Stimulated activated CD4-positive, alpha-beta T cell treated with anti-CD3 and anti-CD28 coated beads, TNF-alpha, amount 100 ng/mL, for 1 hour (primary cell): ENCODE measurements around the gene CMTM8.

Experiments
- DNase-seq, 3 donors: peaks; one replicate each; pipeline ENCODE4 v3.0.0-alpha.2; 2020; ENCODE audit warnings: low read depth in 3 of 3, low spot score in 1 of 3

Gene CMTM8

DNA sequence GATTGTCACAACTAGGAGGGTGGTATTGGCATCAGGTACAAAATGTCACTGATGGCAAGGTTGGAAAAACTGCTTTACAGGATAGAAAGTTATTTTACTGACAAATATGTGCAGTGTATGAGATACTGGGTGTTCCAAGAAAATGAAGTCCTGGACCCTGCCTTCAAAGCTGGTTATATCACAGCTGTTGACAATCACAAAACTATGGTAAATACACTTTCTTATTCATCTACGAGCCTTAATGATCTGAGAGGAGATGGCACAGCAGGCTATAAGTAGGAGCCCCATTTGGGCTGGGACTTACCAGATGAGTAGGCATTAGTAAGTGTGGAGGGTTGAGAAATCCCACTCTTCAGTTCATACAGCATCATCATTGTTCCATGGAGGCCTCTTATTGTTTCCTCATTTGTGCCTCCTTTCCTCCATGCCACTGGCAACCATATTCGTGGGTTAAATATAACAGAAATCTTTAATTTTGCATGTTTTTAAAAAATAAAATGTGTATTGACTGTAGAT lies 66.9 kb downstream of the CMTM8 start:
- DNase-seq = no peak

DNA sequence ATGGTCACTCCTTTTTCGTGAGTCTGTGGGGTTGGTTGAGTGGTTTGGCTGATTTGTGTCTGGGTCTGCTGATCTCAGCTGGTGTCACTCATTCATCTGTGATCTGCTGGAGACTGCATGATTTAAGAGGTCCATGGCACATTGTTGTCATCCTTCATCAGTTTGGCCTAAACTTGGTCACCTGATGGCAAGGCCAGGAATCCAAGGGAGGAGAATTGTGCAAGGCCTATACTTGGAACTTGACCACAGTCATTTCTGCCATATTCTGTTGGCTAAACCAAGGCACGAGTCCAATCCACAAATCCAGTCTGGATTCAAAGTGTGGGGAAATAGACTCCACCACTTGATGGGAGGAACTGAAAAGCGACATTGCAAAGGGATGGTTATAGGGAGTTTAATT lies 67.6 kb downstream of the CMTM8 start:
- no peak for DNase-seq

DNA sequence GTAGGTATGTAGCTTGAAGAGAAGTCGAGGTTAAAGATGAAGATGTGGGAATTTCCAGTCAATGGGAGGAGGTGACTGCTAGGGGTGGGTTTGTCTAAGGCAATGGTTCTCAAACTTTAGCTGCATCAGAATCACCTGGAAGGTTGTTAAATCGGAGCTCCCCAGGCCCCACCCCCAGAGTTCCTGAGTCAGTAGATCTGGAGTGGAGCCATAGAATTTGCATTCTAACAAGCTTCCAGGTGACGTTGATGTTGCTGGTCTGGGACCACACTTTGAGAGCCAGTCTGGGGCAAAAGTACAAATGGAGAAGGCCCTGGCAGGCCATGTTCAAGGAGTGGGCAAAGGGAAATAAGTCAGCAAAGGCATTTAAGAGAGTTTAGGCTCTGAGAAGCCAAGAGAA lies 69.1 kb downstream of the CMTM8 start:
- DNase-seq = no peak

DNA sequence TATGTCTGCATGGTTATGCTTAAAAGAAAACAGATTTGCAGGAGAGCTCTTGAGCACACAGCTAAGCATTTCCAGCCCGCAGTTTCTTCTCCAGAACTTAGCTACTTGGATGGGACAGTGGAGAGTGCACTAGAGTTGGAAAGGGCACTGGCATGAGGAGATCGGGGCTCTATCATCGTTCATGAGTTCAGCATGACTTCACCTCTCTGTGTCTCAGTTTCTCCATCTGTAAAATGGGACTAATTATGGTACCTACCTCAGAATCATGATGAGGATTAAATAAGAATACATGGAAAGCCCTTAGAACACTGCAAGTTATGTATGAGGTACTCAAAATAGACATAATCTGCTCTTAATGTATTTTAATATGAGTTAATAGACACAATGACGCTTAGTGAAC lies 69.9 kb downstream of the CMTM8 start:
- DNase-seq = no peak

DNA sequence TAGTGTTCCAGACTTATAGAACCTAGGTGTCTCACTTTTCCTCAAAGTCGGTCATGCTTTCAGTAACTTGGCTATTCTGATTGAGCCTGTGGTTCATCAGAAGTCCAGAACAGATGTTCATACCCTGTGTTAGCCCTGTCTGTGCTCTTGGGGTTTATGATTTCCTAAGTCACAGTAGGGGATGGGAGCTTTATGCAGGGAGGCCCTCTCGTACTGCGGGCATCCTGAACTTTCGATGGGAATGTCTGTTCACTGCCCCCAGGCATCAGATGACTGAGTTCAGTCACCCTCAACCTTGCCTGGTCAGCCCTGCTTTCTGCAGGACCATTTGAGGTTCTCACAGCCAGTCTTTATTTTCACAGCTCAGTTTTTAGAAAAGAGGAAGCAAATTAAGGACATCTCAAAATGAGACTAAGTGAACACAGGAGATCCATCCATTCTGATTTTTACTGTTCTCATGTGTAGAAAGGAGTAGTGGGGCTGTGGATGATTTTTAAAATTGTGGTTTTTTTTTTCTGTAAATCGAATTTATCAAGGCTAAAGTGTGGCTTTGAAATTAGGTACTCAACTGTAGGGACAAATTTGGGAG lies 71.3 kb downstream of the CMTM8 start:
- DNase-seq = no peak

DNA sequence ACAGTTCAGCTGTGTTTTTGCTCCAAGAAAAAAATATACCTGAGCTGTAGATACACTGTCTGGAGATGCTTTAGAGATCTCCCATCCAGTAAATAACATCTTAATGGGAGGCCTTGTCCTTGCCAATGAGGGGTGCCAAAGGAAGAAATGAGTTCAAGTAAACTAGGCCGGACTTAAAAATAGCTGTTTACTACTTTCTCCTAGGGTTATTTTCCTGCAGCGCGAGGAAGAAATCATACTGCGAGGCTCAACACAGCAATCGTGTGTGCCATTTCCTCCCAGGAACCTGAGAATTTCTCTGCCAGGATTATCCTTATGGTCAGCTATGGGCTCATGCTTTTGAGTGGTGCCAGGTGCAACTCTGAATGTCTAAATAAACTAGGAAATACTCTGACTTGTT lies 71.9 kb downstream of the CMTM8 start:
- no peak for DNase-seq

DNA sequence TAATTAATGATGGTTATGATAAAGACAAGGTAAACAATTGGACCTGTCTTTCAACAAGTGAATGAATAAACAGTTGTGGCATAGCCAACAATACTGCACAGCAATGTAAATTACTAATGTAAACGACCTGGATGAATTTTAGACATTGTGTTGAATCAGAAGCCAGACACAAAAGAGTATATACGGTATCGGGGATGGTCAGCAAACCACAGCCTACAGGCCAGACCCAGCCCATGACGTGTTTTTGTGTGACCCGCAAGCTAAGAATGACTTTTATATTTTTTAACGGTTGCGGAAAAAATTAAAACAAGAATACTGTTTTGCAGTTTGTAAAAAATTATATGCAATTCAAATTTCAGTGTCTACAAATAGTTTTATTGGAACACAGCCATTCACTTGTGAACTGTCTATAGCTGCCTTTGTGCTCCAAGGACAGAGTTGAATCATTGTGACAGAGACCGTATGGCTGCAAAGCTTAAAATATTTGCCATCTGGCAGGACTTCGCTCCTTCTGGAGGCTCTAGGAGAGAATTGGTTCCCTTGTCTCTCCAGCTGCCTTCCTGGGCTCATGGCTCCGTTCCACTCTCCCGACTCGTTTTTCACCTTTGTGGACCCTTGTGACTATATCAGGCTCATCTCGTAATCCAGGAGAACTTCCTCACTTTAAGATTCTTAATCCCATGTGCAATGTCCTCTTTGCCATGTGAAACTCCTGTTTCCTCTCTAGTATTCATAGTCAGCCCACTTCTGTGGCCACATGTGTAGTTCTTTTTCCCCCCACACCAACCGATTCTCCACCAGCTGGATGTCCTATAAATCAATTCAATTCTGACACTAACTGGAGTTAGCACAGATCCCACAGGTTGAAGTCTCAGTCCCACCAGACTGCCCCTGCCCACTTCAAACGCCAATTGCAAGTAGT lies 72.7 kb downstream of the CMTM8 start:
- DNase-seq = no peak

DNA sequence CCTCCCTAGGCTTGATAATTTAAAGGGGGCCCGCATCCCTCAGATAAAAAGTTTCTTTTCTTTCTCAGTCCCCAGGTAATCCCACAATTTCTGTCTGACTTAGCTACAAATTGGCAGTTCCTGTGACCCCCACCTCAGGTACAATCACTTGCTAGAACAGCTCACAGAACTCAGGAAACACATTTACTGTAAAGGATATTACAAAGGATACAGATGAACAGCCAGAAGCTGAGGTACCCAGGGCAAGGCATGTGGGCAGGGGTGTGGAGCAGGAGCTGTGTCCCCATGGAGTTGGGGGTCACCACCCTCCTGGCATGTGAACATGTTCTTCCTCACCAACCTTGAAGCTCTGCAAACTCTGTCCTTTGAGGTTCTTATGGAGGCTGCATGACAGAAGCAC lies 73.8 kb downstream of the CMTM8 start:
- no peak for DNase-seq

DNA sequence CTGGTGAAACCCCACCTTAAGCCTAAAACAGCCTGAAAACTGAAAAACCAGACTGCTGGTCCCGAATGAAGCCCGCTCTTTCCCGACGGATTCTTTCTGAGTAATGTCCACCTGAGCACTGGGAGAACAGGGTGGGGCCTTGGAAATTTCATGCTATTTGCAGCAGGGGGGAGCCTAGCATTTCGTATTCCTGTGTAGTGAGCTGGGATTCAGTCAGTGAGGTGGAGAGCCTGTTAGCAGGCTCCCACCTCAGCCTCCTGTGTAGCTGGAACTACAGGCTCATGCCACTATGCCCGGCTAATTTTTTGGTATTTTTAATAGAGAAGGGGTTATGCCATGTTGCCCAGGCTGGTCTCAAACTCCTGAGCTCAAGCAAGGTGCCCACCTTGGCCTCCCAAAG lies 74.7 kb downstream of the CMTM8 start:
- DNase-seq = no peak

DNA sequence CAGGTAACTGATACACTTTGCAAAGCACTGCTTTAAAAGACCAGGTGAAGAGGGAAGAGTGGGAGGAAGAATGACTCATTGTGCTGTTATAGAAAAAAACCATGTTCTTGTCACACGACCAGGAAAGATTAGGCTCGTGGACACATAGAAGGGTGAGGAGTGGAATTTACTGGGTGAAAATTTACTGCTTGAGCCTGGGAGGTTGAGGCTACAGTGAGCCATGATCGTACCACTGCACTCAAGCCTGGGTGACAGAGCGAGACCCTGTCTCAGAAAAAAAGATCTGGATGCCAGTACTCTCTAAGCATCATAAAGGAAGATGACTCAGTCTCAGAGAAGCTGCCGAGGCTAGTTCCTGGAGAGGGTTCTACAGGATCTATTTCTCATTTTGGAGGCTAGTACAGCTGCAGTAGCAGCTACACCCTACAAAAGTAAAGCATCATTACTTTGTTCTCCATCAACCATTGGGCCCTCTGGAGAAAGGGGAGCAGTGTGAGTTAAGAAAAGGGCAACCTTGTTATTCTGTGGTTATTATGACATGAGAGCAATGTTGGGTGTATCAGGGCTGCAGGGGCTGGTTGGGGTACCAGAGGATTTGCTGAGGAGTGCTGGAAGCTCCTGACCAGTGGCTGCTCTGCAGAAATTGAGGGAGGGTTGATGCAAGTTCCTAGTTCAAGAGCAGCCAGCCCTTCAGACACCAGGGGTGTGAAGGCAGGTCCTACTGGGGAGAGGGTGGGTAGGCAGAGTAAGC lies 75.4 kb downstream of the CMTM8 start:
- no peak for DNase-seq

DNA sequence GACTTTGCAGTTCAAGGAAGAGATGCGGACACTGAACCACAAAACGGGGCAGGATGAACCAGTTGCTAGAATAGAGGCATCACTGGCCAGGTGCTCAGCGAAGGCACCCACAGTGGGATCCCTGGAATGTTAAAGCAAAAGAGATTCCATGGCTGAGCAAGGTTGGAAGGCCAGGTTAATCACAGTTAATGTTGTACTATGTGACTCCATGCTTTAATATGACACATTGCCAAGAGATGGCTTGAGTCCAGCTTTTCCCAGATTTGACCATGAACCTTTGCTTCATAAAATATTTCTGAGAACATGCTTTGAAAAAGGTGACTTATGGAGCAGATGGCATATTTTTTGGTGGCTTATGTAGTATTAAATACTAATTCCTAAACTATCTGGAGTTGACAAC lies 77.0 kb downstream of the CMTM8 start:
- DNase-seq = no peak

DNA sequence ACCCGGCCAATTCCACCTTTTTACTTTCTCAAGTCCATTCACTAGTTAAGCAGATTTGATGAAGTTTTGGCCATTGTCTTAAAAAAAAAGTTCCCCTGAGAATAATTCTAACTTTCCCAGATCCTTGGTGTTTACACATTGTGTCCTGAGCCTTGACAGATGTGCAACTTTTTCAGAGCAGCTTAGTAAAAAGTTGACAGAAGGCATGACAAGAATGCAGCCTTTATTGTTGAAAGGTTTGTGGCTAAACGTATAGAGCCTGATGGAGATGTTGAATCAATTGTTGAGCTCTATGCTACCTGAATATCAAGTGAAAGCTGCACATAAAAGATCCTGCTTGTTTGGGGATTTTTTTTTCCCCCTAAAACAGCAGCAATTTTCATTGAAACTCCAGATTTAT lies 77.8 kb downstream of the CMTM8 start:
- no peak for DNase-seq

DNA sequence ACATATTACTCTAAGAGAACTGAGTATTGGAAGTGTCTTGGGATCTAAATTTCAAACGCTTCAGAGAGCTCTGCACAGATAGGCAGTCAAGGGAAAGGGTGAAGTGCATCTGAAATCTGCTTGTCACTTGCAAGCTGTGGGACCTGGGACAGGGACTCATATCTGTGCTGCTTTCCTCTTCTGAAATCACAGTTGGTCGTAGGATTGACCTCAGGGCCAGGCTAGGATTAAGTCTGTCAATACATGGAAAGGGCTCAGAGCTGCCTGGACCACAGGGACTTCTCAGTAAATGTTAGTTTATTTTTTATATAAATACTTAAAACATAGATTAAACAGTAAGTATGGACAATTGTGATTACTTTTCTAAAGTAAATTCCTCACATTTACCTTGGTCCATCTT lies 78.5 kb downstream of the CMTM8 start:
- DNase-seq = no peak

DNA sequence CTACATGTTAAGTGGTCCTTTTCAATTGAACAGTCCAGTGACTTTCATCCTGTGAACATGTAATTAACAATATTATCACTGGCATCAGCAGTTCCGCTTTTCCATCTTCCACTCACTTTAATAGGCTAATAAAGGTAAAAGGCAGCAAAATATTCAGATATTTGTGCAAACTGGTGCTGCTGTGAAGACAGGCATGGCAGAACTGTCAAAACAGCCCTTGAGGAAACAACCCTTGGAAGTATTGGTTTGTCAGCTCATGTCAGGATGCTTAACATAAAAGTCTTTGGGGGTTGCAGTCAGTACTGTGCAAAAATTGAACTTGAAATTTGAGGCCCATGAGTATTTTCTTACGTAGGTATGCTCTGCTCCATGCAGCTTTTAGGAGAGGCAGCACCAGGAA lies 81.1 kb downstream of the CMTM8 start:
- no peak for DNase-seq

DNA sequence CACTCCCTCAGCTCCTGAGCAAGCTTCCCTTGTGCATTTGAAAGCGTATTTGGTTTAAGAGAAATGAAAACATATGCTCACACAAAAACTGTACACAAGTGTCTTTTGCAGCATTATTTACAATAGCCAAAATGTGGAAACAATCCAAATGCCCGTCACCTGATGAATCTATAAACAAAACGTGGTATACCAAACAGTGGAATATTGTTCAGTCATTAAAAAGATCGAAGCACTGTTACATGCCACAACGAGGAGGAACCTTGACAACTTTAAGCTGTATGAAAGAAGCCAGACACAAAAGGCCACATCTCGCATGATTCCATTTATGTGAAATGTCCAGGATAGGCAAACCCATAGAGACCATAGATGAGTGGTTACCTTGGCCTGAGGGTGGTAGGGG lies 81.6 kb downstream of the CMTM8 start:
- no peak for DNase-seq

DNA sequence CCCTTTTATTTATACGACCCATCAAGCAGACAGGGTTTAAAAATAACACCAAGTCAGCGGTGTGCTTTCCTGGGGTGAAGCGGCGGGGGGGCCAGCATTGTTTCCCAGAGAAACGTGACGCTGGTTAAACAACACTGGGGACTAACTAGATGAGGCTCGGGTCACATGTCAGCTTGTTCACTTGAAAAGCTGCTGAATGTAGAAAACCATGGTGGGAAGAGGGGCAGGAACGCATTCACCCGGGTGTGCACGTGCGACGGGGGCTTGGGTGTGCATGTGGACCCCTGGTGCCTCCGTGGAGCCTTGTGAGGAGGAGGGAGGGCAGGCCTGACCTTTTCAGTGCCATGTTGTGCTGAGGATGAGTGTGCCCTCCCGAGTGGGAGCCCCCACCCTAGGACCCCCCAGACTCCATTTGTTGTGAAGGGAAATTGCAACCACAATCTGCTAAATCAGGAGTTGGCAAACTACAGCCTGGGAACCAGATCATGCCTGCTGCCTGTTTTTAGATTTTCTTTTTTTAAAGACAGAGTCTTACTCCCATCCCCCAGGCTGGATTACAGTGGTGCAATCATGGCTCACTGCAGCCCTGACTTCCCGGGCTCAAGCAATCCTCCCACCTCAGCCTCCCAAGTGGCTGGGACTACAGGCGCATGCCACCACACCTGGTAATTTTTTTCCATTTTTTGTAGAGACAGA lies 82.8 kb downstream of the CMTM8 start:
- DNase-seq = no peak

DNA sequence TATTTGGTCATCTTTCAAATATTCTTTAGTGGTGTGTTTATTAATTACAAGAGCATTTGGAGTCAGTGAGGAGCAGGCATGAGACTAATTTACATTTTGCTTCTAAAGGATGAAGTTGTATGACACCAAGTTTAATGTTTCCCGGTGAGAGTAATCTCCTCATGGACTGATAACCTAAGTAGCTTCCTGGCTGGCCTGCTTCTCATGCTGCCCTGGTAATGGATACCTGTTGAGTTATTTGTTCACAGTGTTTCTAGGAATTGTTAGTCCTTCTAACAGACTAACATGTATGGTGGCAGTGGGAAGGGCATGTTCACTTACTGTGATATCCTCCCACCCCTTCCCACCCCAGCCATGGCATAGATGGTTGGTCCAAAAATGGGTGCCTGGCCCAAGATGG lies 83.8 kb downstream of the CMTM8 start:
- DNase-seq = no peak

DNA sequence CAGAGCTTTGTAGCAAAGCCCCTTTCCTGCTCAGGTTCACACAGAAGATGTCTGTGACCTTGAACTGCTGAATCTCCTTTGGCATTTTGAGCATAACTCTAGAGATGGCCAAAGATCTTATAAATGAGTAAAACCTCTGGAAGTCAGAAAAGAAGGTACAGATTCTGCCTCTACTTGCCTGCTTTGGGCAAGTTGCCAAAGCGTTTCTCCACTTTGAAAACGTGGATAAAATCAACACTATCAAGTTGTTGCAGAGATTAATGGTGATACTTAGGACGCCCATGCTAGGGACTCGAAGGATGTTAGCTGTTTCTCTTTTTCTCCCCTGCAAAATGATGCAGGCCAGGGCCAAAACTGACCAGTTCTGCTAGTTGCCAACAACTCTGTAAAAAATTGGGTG lies 85.1 kb downstream of the CMTM8 start:
- DNase-seq = no peak

DNA sequence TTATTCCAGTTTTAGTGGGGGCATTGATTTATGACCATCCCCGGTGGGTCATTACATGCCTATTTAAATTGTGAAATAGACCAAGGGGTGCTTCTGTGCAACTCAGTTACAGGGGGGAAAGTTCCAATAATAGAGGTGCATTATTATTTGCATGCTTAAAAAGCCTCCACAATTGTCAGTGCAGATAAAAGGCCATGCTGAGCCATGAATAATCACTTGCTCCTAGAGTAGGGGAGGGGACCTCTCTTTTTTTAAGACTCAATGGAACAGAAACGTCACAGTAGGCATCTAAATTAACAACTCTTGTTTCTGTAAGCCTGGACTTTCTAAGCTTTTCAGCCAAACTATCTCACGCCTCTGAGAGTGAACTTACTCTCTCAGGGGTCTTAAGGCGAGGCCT lies 86.7 kb downstream of the CMTM8 start:
- DNase-seq = no peak

DNA sequence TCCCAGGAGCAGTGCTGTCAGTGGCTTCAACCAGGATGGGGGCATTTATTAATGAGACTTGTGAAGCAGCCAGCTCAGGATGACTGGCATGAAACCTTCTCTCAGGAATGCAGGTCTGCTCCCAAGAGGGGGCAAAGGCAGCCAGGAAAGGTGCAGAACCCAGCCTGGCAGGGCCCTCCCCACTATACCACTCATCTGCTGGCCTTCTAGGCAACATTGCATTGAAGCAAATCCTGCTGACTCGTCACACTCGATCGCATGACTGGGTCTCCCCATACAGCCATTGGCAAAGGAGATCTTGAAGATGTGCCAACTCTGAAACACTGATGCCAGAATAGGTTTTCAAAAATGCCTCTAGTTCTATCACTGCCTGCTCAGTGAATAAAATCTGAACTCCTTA lies 87.4 kb downstream of the CMTM8 start:
- DNase-seq = no peak

DNA sequence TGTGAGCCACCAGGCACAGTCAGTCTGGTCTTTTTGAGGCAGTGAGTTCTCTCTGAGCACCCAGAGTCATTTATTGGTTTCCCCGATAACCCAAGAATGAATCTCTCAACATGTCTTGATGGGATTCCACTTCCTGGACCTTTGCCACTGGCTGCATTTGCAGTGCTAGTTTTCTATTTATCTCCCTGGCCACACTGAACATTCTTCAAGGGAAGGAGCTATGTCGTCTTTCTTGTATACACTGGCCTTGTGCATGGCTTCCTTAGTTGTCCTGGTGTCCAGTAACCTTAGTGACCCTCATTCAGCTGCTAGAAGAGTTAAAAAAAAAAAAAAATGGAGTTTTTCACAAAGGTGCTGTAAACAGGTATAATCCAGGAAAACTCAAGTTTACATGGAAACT lies 88.3 kb downstream of the CMTM8 start:
- DNase-seq = no peak
